CD14-positive monocyte (primary cell): ENCODE results near the gene FAM170B. TPM values are rescaled to one million over a fixed set of nuclear protein-coding genes. Genes with fewer than 3 reads are reported as not detected.
A peak's percentile ranks its signal among the peaks of the same experiment; 100 is the strongest.

Experiments
- DNase-seq, 3 donors: peaks; one replicate each; pipeline ENCODE4 v3.0.0-alpha.2; 2011 to 2022
- H2AFZ ChIP-seq: 2 replicates; pipeline ENCODE4 v1.6.0; 2012; ENCODE audit warnings: mild to moderate bottlenecking, low read depth, low read length, inconsistent platforms; ENCODE audit not compliant: insufficient read depth, poor library complexity, severe bottlenecking
- H3K27ac ChIP-seq, 2 donors: 1 replicate in 1 of 2; 2 replicates in 1 of 2; pipeline ENCODE4 v1.5.1; 2012 to 2013; ENCODE audit warnings: low read length in 2 of 2, control low read depth in 1 of 2, inconsistent platforms in 1 of 2, low read depth in 1 of 2, mild to moderate bottlenecking in 1 of 2
- H3K27me3 ChIP-seq, 2 donors: one replicate each; pipeline versions ENCODE4 v1.6.0 to v1.6.1; 2011 to 2013; ENCODE audit warnings: low read length in 2 of 2; ENCODE audit not compliant: control insufficient read depth in 2 of 2, insufficient read depth in 2 of 2
- H3K36me3 ChIP-seq, 2 donors: replicated peaks in 1 of 2; 1 replicate in 1 of 2; 2 replicates in 1 of 2; pipeline versions ENCODE4 v1.5.1 to v1.6.1; 2012 to 2013; ENCODE audit warnings: low read length in 2 of 2, control low read depth in 1 of 2, inconsistent platforms in 1 of 2, mild to moderate bottlenecking in 1 of 2; ENCODE audit not compliant: insufficient read depth in 2 of 2, control insufficient read depth in 1 of 2
- H3K4me1 ChIP-seq, 2 donors: 1 replicate in 1 of 2; 2 replicates in 1 of 2; pipeline versions ENCODE4 v1.5.1 to v1.6.1; 2012 to 2013; ENCODE audit warnings: low read length in 2 of 2, control low read depth in 1 of 2, inconsistent platforms in 1 of 2, mild to moderate bottlenecking in 1 of 2, moderate library complexity in 1 of 2; ENCODE audit not compliant: insufficient read depth in 2 of 2, control insufficient read depth in 1 of 2
- H3K4me2 ChIP-seq: replicated peaks from 2 replicates; pipeline ENCODE3; 2012; ENCODE audit warnings: low read length, moderate library complexity, mild to moderate bottlenecking; ENCODE audit not compliant: poor library complexity, severe bottlenecking; ENCODE audit errors: extremely low read depth
- H3K4me3 ChIP-seq, 3 experiments: fragments of 200-600 bp in 1 of 3; sonication (generic) in 1 of 3; replicated peaks in 1 of 3; 1 replicate in 2 of 3; 2 replicates in 1 of 3; pipeline ENCODE4 v1.5.1; 2011 to 2013; ENCODE audit warnings: low read length in 3 of 3, mild to moderate bottlenecking in 3 of 3, control low read depth in 2 of 3, low read depth in 2 of 3, inconsistent platforms in 1 of 3, moderate library complexity in 1 of 3
- H3K79me2 ChIP-seq: 2 replicates; pipeline ENCODE4 v1.6.0; 2012; ENCODE audit warnings: mild to moderate bottlenecking, control low read depth, inconsistent platforms, low read length, moderate library complexity; ENCODE audit not compliant: insufficient read depth
- H3K9ac ChIP-seq: 2 replicates; pipeline ENCODE4 v1.6.0; 2017; ENCODE audit warnings: low read length, mild to moderate bottlenecking; ENCODE audit not compliant: insufficient read depth, poor library complexity, severe bottlenecking
- H3K9me3 ChIP-seq, 2 donors: replicated peaks in 1 of 2; 1 replicate in 1 of 2; 2 replicates in 1 of 2; pipeline versions ENCODE4 v1.5.1 to v1.6.1; 2012 to 2013; ENCODE audit warnings: low read length in 2 of 2, control low read depth in 1 of 2; ENCODE audit not compliant: control insufficient read depth in 1 of 2, insufficient read depth in 1 of 2
- H4K20me1 ChIP-seq: 2 replicates; pipeline ENCODE4 v1.6.0; 2012; ENCODE audit warnings: mild to moderate bottlenecking, low read length, control low read depth, moderate library complexity; ENCODE audit not compliant: insufficient read depth
- H3K27ac Mint-ChIP-seq, 7 donors: one replicate each; pipeline ENCODE4 v1.8.0; 2020; ENCODE audit warnings: mild to moderate bottlenecking in 7 of 7, mixed read lengths in 7 of 7, moderate library complexity in 6 of 7, inconsistent platforms in 2 of 7
- H3K27me3 Mint-ChIP-seq, 3 donors: one replicate each; pipeline ENCODE4 v1.8.0; 2021 to 2022; ENCODE audit warnings: low read depth in 3 of 3, mild to moderate bottlenecking in 3 of 3, mixed read lengths in 3 of 3, moderate library complexity in 3 of 3, inconsistent platforms in 1 of 3
- H3K36me3 Mint-ChIP-seq, 2 donors: one replicate each; pipeline ENCODE4 v1.8.0; 2020; ENCODE audit warnings: mixed read lengths in 2 of 2, inconsistent platforms in 1 of 2, mild to moderate bottlenecking in 1 of 2
- H3K4me1 Mint-ChIP-seq: one replicate; pipeline ENCODE4 v1.8.0; 2020; ENCODE audit warnings: mild to moderate bottlenecking, mixed read lengths
- H3K4me3 Mint-ChIP-seq, 2 donors: one replicate each; pipeline ENCODE4 v1.8.0; 2020; ENCODE audit warnings: mild to moderate bottlenecking in 2 of 2, mixed read lengths in 2 of 2, moderate library complexity in 1 of 2
- H3K9me3 Mint-ChIP-seq, 7 donors: one replicate each; pipeline ENCODE4 v1.8.0; 2020 to 2022; ENCODE audit warnings: mixed read lengths in 7 of 7, mild to moderate bottlenecking in 6 of 7, moderate library complexity in 6 of 7, inconsistent platforms in 2 of 7
- WGBS: methylation state at CpG from one replicate; pipeline ENCODE4 v1.1.5; 2013; ENCODE audit warnings: missing lambda C conversion rate; ENCODE audit not compliant: insufficient coverage; 5-methylcytosine and 5-hydroxymethylcytosine counted together
- intact Hi-C, 2 donors: fragments of 100-400 bp; cut with micrococcal nuclease; formaldehyde crosslinking; loops; one replicate each; pipeline versions ENCODE4 v1.15.0 to v1.15.1; 2023
- polyA plus RNA-seq, 3 donors: library from polyadenylated mRNA; depleted of rRNA in 1 of 3; unstranded in 2 of 3; stranded (reverse) in 1 of 3; fragments of 300-500 nt in 2 of 3; fragments of >200 nt in 1 of 3; fragmentation: Illumina TruSeq in 2 of 3; gene quantifications; 1 replicate in 2 of 3; 2 replicates in 1 of 3; pipeline ENCODE4 v1.2.3, GENCODE V29; 2012 to 2021
- TF ChIP-seq, protein P1 (sequence below): fragments of 200-600 bp; IDR thresholded peaks from one replicate; pipeline ENCODE4 v1.8.0; 2022; ENCODE audit warnings: antibody characterized with exemption, mild to moderate bottlenecking

Gene FAM170B
- polyA plus RNA-seq, 3 donors, result not detected

DNA sequence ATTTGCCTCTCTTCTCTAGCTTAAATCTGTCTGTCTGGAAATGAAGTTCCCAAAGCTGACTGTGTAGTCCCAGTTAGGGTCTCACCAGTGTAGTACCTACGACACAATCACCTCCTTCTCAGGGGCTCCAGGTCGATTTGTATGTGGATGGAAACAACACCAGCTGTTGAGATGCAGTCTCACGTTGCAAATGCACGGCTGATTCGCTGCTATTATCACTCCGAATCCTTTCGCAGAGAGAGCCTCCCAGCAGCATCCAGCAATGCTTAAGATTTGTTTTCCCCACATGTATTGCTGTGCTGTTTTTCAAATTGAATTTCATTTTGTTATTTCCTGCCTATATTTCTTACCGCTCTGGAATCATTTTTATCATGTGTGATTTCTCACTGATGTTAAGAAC lies 34.8 kb downstream of the FAM170B start:
- DNase-seq, result no peak

DNA sequence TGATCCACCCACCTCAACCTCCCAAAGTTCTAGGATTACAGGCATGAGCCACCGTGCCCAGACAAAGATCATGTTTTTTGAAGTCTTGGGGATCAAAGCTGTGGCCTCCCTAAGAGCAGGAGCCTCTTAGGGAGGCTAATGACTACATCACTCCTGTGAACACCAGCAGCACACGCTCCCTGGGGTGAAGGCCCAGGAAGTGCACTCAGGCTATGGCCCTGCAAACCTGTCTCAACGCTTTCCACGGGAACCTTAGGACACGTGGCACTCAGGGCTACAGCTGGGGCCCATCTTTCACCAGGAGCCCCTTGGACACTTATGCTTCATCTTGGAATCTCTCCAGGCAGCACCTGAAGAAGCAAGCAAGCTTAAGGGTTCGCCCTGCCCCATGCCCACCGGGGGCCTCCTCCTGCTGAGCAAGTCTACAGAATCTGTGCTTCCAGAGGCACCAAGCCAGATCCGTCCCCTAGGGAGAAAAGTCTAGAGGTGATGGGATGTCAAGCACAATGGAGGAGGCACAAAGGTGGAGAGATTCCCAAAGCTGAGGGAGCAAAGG lies 36.9 kb downstream of the FAM170B start:
- H3K4me1 Mint-ChIP-seq, result no peaks in the 10 kb centered on the region
- H3K36me3 ChIP-seq, result no peaks in the 10 kb centered on the region
- no peak overlapping the region for H3K9ac ChIP-seq
- TF ChIP-seq, protein P1, sequence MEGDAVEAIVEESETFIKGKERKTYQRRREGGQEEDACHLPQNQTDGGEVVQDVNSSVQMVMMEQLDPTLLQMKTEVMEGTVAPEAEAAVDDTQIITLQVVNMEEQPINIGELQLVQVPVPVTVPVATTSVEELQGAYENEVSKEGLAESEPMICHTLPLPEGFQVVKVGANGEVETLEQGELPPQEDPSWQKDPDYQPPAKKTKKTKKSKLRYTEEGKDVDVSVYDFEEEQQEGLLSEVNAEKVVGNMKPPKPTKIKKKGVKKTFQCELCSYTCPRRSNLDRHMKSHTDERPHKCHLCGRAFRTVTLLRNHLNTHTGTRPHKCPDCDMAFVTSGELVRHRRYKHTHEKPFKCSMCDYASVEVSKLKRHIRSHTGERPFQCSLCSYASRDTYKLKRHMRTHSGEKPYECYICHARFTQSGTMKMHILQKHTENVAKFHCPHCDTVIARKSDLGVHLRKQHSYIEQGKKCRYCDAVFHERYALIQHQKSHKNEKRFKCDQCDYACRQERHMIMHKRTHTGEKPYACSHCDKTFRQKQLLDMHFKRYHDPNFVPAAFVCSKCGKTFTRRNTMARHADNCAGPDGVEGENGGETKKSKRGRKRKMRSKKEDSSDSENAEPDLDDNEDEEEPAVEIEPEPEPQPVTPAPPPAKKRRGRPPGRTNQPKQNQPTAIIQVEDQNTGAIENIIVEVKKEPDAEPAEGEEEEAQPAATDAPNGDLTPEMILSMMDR, result no peak
- no peak for DNase-seq
- H3K27me3 ChIP-seq, result no peaks in the 10 kb centered on the region
- no peak overlapping the region for H3K4me3 Mint-ChIP-seq
- no peaks in the 10 kb centered on the region for H3K4me1 ChIP-seq
- no peaks in the 10 kb centered on the region for H3K9me3 ChIP-seq
- no peaks in the 10 kb centered on the region for H3K36me3 Mint-ChIP-seq
- WGBS, result 92% methylated on average over 6 of the region's 8 CpGs
- H3K9me3 Mint-ChIP-seq, result peaks cover 0 to 1% (median 0%) of the 10 kb centered on the region in 7 donors
- no peaks in the 10 kb centered on the region for H3K79me2 ChIP-seq
- peaks cover 0 to 6% (median 1%) of the 10 kb centered on the region in 3 donors for H3K27me3 Mint-ChIP-seq
- no peaks in the 10 kb centered on the region for H4K20me1 ChIP-seq
- intact Hi-C loops, result no loop called here
- H3K27ac ChIP-seq, result no peak overlapping the region
- H3K27ac Mint-ChIP-seq, result no peak overlapping the region
- H3K4me2 ChIP-seq, result no peak overlapping the region
- no peak overlapping the region for H3K4me3 ChIP-seq
- no peak overlapping the region for H2AFZ ChIP-seq

More for the DNA sequence above, 34.8 kb downstream of the FAM170B start:
- no peaks in the 10 kb centered on the region for H4K20me1 ChIP-seq
- H3K4me3 Mint-ChIP-seq, result no peak overlapping the region
- intact Hi-C loops, result no loop called here
- no peaks in the 10 kb centered on the region for H3K4me1 ChIP-seq
- no peaks in the 10 kb centered on the region for H3K36me3 ChIP-seq
- no peaks in the 10 kb centered on the region for H3K4me1 Mint-ChIP-seq
- no peaks in the 10 kb centered on the region for H3K27me3 ChIP-seq
- no peaks in the 10 kb centered on the region for H3K9me3 ChIP-seq
- no peaks in the 10 kb centered on the region for H3K79me2 ChIP-seq
- no peak overlapping the region for H2AFZ ChIP-seq
- H3K36me3 Mint-ChIP-seq, result no peaks in the 10 kb centered on the region
- H3K27ac ChIP-seq, result no peak overlapping the region
- no peak overlapping the region for H3K4me3 ChIP-seq
- no CpG with 5 or more reads among the region's 8 CpGs for WGBS
- H3K4me2 ChIP-seq, result no peak overlapping the region
- TF ChIP-seq, protein P1, result no peak
- H3K27me3 Mint-ChIP-seq, result peaks cover 0 to 5% (median 2%) of the 10 kb centered on the region in 3 donors
- peak overlapping the region in 1 of 7 donors; percentile 68 for H3K27ac Mint-ChIP-seq
- H3K9me3 Mint-ChIP-seq, result no peaks in the 10 kb centered on the region
- no peak overlapping the region for H3K9ac ChIP-seq
